ENCODE measurements around the gene LYPD4.
"Not testable (repeated sequence)": the region's sequence is repeated elsewhere in the genome, so short reads cannot be mapped to it uniquely, and the experiment has no call there.

LYPD4 gene

GRCh38 chr19:41788518-41788917, 56.0 kb downstream of the LYPD4 start:
- not testable (repeated sequence) for H3K4me1 ChIP-seq (ENCODE audit: insufficient read depth, low read length); H3K9ac ChIP-seq (ENCODE audit: low read depth, low read length); H3K9me3 ChIP-seq (ENCODE audit: control insufficient read depth, insufficient read depth, low read length); H3K36me3 ChIP-seq (ENCODE audit: insufficient read depth, low read length)
